Motor neuron (in vitro differentiated cells): ENCODE measurements around the gene TPRA1. TPM values are rescaled to one million over a fixed set of nuclear protein-coding genes. Genes with fewer than 3 reads are reported as not detected.

Source experiments
- ATAC-seq, 8 experiments: fragments of 200-7000 bp; cut with Tn5 transposase; replicated peaks in 6 of 8; 2 replicates each; pipeline ENCODE4 v1.8.0; 2021; ENCODE audit warnings: mild to moderate bottlenecking in 8 of 8, moderate library complexity in 8 of 8
- H3K27ac ChIP-seq, 2 donors: fragments of 250-450 bp; sonication (Bioruptor Pico); 2 replicates each; pipeline ENCODE4 v1.9.0; 2021; ENCODE audit warnings: antibody characterized with exemption in 2 of 2, mild to moderate bottlenecking in 2 of 2, moderate library complexity in 1 of 2
- H3K4me1 ChIP-seq, 2 donors: fragments of 250-450 bp; sonication (Bioruptor Pico); replicated peaks in 1 of 2; 2 replicates each; pipeline ENCODE4 v1.6.1; 2021; ENCODE audit warnings: antibody characterized with exemption in 2 of 2, mild to moderate bottlenecking in 2 of 2, moderate library complexity in 1 of 2
- H3K4me3 ChIP-seq, 5 donors: fragments of 250-450 bp; sonication (Bioruptor Pico); 2 replicates each; pipeline ENCODE4 v1.9.0; 2021; ENCODE audit warnings: antibody characterized with exemption in 5 of 5, mild to moderate bottlenecking in 5 of 5, moderate library complexity in 4 of 5
- WGBS, 10 experiments: fragments of 450-650 bp; shearing (Covaris generic); methylation state at CpG; one replicate each; pipeline ENCODE4 v1.0.0; 2022; 5-methylcytosine and 5-hydroxymethylcytosine counted together
- in situ Hi-C, 9 experiments: fragments of 400-800 bp; cut with MboI; loops; one replicate each; pipeline ENCODE4 v1.15.0; 2021; ENCODE audit warnings: low sequenced_read_pairs in 9 of 9, low pct_unique_long_range_greater_than_20kb in 2 of 9; ENCODE audit not compliant: unreplicated experiment in 9 of 9
- total RNA-seq, 8 experiments: library from RNA; unstranded; fragments of 300-600 nt; gene quantifications; 2 replicates each; pipeline versions ENCODE4 v1.2.3 to v1.2.4, GENCODE V29; 2022

Gene TPRA1
- total RNA-seq, 8 experiments from 2014 or later, result 16.2 to 59.1 (median 25.3) TPM

GRCh38 chr3:127597020-127597771, 6.7 kb upstream of the TPRA1 start:
- no peak for ATAC-seq
- H3K27ac ChIP-seq, result no peak overlapping the region
- in situ Hi-C loops, result loop anchor here in 1 of 9 experiments (25.0 kb wide), 1 partner anchor 365 kb away; no protein-coding TSS in a partner anchor
- H3K4me1 ChIP-seq, result peaks cover 7 to 12% of the 10 kb centered on the region in 2 donors
- 30 to 100% (median 82%) methylated on average over 1 to 9 of the region's 12 CpGs for WGBS, 10 experiments
- peak overlapping the region in 2 of 5 donors; percentile 46 to 72 for H3K4me3 ChIP-seq

DNA sequence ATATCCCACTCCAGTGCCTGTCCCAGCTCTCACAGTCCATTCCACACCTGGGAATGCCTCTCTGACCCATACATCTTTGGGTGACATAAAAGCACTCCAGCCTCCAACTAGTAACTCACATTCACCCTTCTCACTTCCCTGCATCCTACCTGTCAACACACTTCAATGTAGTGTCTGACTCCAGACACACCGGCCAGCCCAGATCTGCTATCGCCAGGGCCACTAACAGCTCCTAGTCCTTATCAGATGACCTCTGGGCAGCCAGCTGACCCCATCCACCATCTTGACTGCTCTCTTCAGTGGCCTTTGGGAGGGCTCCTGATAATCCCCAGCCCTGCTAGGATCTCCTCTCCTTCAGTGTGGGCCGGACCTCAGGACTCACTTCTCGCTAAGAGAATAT, 4.8 kb upstream of the TPRA1 start:
- no peak for ATAC-seq
- in situ Hi-C loops, result loop anchor here in 1 of 9 experiments (25.0 kb wide), 1 partner anchor 367 kb away; no protein-coding TSS in a partner anchor
- no peak overlapping the region for H3K27ac ChIP-seq

DNA sequence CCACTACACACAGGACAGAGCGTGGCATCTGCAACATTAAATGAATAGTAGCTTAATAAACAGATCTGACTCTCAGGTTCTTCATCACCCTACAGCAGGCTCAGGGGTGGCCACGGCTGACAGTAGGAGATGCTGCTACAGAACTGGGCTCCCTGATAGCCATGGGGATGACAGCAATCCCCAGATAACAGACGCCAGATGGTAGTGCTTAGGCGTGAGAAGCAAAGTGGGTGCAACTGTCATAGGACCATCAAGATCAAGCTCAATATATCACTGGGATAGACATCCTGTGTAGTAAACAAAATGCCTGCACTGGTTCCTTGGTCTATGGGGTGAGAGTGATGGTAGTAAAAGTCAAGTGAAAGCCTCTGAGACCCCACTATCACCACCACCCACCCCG, 2.6 kb upstream of the TPRA1 start:
- in situ Hi-C loops, result loop anchor here in 1 of 9 experiments (25.0 kb wide), 1 partner anchor 369 kb away; no protein-coding TSS in a partner anchor
- ATAC-seq, result no peak
- Histone ChIP-seq H3K4me3 (no peak overlapping the region), H3K27ac (no peak overlapping the region), H3K4me1 (peaks cover 8 to 16% of the 10 kb centered on the region in 2 donors)
- 60 to 100% (median 93%) methylated on average over 1 to 3 of the region's 5 CpGs; no CpG with 5 or more reads in 5 of the 10 experiments for WGBS, 10 experiments

More for the DNA sequence above, 4.8 kb upstream of the TPRA1 start:
- Histone ChIP-seq H3K4me3 (no peak overlapping the region), H3K4me1 (peaks cover 11 to 19% of the 10 kb centered on the region in 2 donors)
- WGBS, 10 experiments, result 33 to 100% (median 96%) methylated on average over 1 to 4 of the region's 4 CpGs; no CpG with 5 or more reads in 5 of the 10 experiments

GRCh38 chr3:127590282-127590592, 296 bp downstream of the TPRA1 start:
- H3K4me3 ChIP-seq, result peak overlapping the region; percentile 57 to 83 (median 76)

GRCh38 chr3:127589600-127590281, 792 bp downstream of the TPRA1 start:
- ATAC-seq, result peak in 3 of 8 experiments; percentile 0 to 4 (median 0)

More at GRCh38 chr3:127590282-127590592, 296 bp downstream of the TPRA1 start:
- Histone ChIP-seq H3K4me1 (peaks cover 8 to 19% of the 10 kb centered on the region in 2 donors), H3K27ac (peak overlapping the region; percentile 84 to 90)
- ATAC-seq, result peak; percentile 42 to 77 (median 56)
- in situ Hi-C loops, result loop anchor here in 1 of 9 experiments (25.0 kb wide), 1 partner anchor 372 kb away; no protein-coding TSS in a partner anchor
- WGBS, 10 experiments, result 0% methylated on average over 1 of the region's 41 CpGs; no CpG with 5 or more reads in 9 of the 10 experiments

GRCh38 chr3:127588806-127589577, 1.5 kb downstream of the TPRA1 start:
- WGBS, 10 experiments, result 0 to 50% (median 20%) methylated on average over 1 to 4 of the region's 12 CpGs; no CpG with 5 or more reads in 3 of the 10 experiments

More at GRCh38 chr3:127589600-127590281, 792 bp downstream of the TPRA1 start:
- Histone ChIP-seq H3K4me1 (peaks cover 8 to 19% of the 10 kb centered on the region in 2 donors), H3K27ac (peak overlapping the region; percentile 84 to 90), H3K4me3 (peak overlapping the region; percentile 57 to 83 (median 76))
- in situ Hi-C loops, result loop anchor here in 1 of 9 experiments (25.0 kb wide), 1 partner anchor 373 kb away; no protein-coding TSS in a partner anchor
- 0% methylated on average over 4 of the region's 56 CpGs; no CpG with 5 or more reads in 9 of the 10 experiments for WGBS, 10 experiments

GRCh38 chr3:127587876-127588275, 2.7 kb downstream of the TPRA1 start:
- Histone ChIP-seq H3K4me3 (no peak overlapping the region), H3K4me1 (peaks cover 8 to 19% of the 10 kb centered on the region in 2 donors), H3K27ac (no peak overlapping the region)
- WGBS, 10 experiments, result 67 to 100% methylated on average over 1 of the region's 4 CpGs; no CpG with 5 or more reads in 8 of the 10 experiments
- in situ Hi-C loops, result loop anchor here in 1 of 9 experiments (25.0 kb wide), 1 partner anchor 374 kb away; no protein-coding TSS in a partner anchor
- no peak for ATAC-seq

More at GRCh38 chr3:127588806-127589577, 1.5 kb downstream of the TPRA1 start:
- peak in 5 of 8 experiments; percentile 0 to 12 (median 6) for ATAC-seq
- Histone ChIP-seq H3K4me1 (peaks cover 8 to 19% of the 10 kb centered on the region in 2 donors), H3K27ac (no peak overlapping the region), H3K4me3 (peak overlapping the region; percentile 57 to 83 (median 76))
- in situ Hi-C loops, result loop anchor here in 1 of 9 experiments (25.0 kb wide), 1 partner anchor 373 kb away; no protein-coding TSS in a partner anchor

- Histone ChIP-seq H3K27ac (no peak overlapping the region), H3K4me1 (peaks cover 4 to 12% of the 10 kb centered on the region in 2 donors), H3K4me3 (no peak overlapping the region)
- in situ Hi-C loops, result loop anchor here in 1 of 9 experiments (25.0 kb wide), 1 partner anchor 376 kb away; no protein-coding TSS in a partner anchor
- no peak for ATAC-seq
- WGBS, 10 experiments, result 92 to 100% (median 100%) methylated on average over 1 to 5 of the region's 6 CpGs; no CpG with 5 or more reads in 5 of the 10 experiments
Observed at GRCh38 chr3:127585813-127586413, 4.6 kb downstream of the TPRA1 start.

DNA sequence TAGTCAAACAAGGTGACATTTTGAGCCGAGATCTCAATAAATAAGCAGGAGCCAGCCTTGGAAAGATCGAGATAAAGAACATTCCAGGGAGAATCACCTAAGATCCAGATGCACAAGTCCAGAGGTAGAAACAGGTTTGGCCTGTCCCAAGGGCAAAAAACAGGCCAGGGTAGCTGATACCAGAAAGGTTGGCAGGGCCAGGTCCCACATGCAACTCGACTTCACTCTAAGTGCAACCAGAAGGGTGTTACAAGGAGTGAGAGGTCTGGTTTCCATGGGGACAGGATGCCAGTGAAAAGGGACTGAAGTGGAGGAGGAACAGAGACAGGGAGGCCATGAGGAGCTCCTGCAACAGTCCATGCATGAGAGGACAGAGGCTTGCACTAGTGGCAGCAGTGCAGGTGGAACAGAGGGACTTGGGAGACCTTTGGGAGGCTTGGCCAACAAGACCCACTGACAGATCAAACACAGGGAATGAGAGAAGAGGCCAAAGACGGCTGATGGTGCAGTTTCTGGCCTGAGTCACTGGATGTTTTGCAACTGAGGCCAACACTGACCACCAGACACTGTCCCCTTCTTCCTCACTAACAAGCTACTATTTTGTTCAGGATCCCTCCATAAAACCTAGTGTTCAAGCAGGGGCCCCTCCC, 5.2 kb downstream of the TPRA1 start:
- Histone ChIP-seq H3K27ac (no peak overlapping the region), H3K4me1 (peaks cover 4 to 12% of the 10 kb centered on the region in 2 donors), H3K4me3 (no peak overlapping the region)
- WGBS, 10 experiments, result 43 to 100% (median 78%) methylated on average over 1 to 4 of the region's 4 CpGs; no CpG with 5 or more reads in 3 of the 10 experiments
- ATAC-seq, result no peak
- in situ Hi-C loops, result loop anchor here in 1 of 9 experiments (25.0 kb wide), 1 partner anchor 377 kb away; no protein-coding TSS in a partner anchor

DNA sequence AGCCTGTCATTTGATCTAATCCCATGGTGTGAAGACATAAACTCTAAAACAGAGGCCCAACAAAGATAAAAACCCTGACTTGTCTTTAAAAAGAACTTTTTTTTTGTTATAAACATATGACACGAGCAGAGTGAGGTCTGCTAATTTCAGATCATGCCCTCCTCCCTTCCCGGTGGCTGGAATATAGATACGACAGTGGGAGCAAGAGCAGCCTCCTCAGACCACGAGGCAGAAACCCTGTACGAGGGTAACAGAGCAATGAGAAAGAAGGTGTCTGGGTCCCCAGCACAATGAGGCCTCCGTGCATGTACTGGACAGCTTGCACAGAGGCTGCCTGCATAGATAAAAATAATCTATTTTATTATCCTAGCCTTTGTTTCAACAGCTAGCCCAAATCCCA, 5.8 kb downstream of the TPRA1 start:
- 60 to 100% (median 100%) methylated on average over 1 to 6 of the region's 6 CpGs; no CpG with 5 or more reads in 1 of the 10 experiments for WGBS, 10 experiments
- no peak overlapping the region for H3K27ac ChIP-seq
- in situ Hi-C loops, result loop anchor here in 1 of 9 experiments (25.0 kb wide), 1 partner anchor 378 kb away; no protein-coding TSS in a partner anchor
- no peak for ATAC-seq
- peaks cover 4 to 12% of the 10 kb centered on the region in 2 donors for H3K4me1 ChIP-seq
- H3K4me3 ChIP-seq, result no peak overlapping the region

DNA sequence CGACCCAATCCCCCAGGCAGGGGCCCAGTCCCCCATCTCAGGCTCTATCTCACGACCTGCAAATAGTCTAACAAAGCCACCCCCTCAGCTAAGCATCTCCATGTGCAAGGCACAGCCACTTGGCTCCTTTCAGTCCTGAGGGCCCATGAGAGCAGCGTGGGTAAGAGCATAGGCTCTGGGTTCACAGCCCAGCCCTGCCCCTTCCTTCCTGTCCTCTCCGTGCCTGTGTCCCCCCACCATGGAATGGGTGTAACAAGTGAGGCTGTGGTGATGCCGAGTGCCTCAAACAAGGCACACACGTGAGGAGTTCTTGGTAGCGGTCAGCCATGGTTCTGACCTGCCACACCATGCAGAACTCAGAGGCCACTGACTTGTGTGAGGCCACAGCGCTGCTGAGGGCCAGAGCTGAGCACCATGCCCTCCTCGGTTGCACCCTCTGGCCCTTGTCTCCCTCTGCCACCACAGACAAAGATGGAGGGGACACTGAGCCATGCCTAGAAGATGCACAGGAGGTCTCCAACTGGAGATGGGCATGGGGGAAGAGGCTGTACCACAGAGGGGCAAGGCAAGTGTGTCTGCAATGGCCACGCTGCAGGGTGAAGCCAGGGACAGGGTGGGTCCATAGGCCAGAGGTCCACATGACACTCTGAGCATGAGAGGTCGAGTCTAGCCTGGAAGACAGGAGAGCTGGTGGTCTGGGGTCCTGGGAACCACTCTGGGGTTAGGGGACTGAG, 10.0 kb downstream of the TPRA1 start:
- no peak for ATAC-seq
- Histone ChIP-seq H3K4me1 (peaks cover 0 to 2% of the 10 kb centered on the region in 2 donors), H3K27ac (no peak overlapping the region), H3K4me3 (no peak overlapping the region)
- WGBS, 10 experiments, result 80 to 85% methylated on average over 2 to 9 of the region's 11 CpGs; no CpG with 5 or more reads in 8 of the 10 experiments
- in situ Hi-C loops, result loop anchor here in 1 of 9 experiments (25.0 kb wide), 1 partner anchor 382 kb away; no protein-coding TSS in a partner anchor
